Neutrophil (primary cell): ENCODE results near the gene YWHAE.
"Not testable (repeated sequence)": the region's sequence is repeated elsewhere in the genome, so short reads cannot be mapped to it uniquely, and the experiment has no call there.

Experiments used
- H3K27ac ChIP-seq: fragments of 200-600 bp; sonication (generic); 2 replicates; pipeline ENCODE4 v1.5.1; 2016; ENCODE audit warnings: mild to moderate bottlenecking, moderate library complexity
- H3K27me3 ChIP-seq: fragments of 200-600 bp; sonication (generic); 2 replicates; pipeline ENCODE4 v1.6.0; 2016; ENCODE audit warnings: mild to moderate bottlenecking
- H3K36me3 ChIP-seq: fragments of 200-600 bp; sonication (generic); 2 replicates; pipeline ENCODE4 v1.5.1; 2017
- H3K4me1 ChIP-seq, 2 experiments: fragments of 200-600 bp in 1 of 2; sonication (generic) in 1 of 2; 1 replicate in 1 of 2; 2 replicates in 1 of 2; pipeline versions ENCODE4 v1.5.1 to v1.6.1; 2013 to 2016; ENCODE audit warnings: low read depth in 1 of 2, low read length in 1 of 2, mild to moderate bottlenecking in 1 of 2, moderate library complexity in 1 of 2; ENCODE audit not compliant: control insufficient read depth in 1 of 2, insufficient read depth in 1 of 2
- H3K4me3 ChIP-seq, 2 experiments: fragments of 200-600 bp in 1 of 2; sonication (generic) in 1 of 2; 1 replicate in 1 of 2; 2 replicates in 1 of 2; pipeline ENCODE4 v1.5.1; 2013 to 2016; ENCODE audit warnings: low read depth in 1 of 2, low read length in 1 of 2, mild to moderate bottlenecking in 1 of 2, moderate library complexity in 1 of 2
- H3K9me3 ChIP-seq: fragments of 200-600 bp; sonication (generic); 2 replicates; pipeline ENCODE4 v1.5.1; 2016
- TF ChIP-seq, protein P1 (sequence below): fragments of 200-600 bp; sonication (generic); IDR thresholded peaks from 2 replicates; pipeline ENCODE4 v1.5.1; 2016; ENCODE audit warnings: antibody characterized with exemption

YWHAE gene

GRCh38 chr17:1423456-1424135 lies 23.6 kb upstream of the YWHAE start:
- peaks cover 77% of the 10 kb centered on the region for H3K36me3 ChIP-seq
- no peaks in the 10 kb centered on the region for H3K27me3 ChIP-seq
- TF ChIP-seq, protein P1, sequence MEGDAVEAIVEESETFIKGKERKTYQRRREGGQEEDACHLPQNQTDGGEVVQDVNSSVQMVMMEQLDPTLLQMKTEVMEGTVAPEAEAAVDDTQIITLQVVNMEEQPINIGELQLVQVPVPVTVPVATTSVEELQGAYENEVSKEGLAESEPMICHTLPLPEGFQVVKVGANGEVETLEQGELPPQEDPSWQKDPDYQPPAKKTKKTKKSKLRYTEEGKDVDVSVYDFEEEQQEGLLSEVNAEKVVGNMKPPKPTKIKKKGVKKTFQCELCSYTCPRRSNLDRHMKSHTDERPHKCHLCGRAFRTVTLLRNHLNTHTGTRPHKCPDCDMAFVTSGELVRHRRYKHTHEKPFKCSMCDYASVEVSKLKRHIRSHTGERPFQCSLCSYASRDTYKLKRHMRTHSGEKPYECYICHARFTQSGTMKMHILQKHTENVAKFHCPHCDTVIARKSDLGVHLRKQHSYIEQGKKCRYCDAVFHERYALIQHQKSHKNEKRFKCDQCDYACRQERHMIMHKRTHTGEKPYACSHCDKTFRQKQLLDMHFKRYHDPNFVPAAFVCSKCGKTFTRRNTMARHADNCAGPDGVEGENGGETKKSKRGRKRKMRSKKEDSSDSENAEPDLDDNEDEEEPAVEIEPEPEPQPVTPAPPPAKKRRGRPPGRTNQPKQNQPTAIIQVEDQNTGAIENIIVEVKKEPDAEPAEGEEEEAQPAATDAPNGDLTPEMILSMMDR = no peak
- H3K4me1 ChIP-seq = peaks cover 0 to 5% of the 10 kb centered on the region in 2 experiments
- no peaks in the 10 kb centered on the region for H3K9me3 ChIP-seq
- H3K27ac ChIP-seq = no peak overlapping the region
- H3K4me3 ChIP-seq = no peak overlapping the region

- Histone ChIP-seq H3K36me3 (peaks cover 83% of the 10 kb centered on the region), H3K27me3 (no peaks in the 10 kb centered on the region), H3K9me3 (no peaks in the 10 kb centered on the region), H3K4me1 (peaks cover 0 to 5% of the 10 kb centered on the region in 2 experiments), H3K27ac (peak overlapping the region; percentile 31), H3K4me3 (no peak overlapping the region)
- TF ChIP-seq, protein P1 = no peak
Observed at GRCh38 chr17:1422885-1423284, 22.9 kb upstream of the YWHAE start.

GRCh38 chr17:1421470-1421869 lies 21.4 kb upstream of the YWHAE start:
- TF ChIP-seq, protein P1 = no peak
- Histone ChIP-seq H3K9me3 (no peaks in the 10 kb centered on the region), H3K4me1 (peaks cover 0 to 5% of the 10 kb centered on the region in 2 experiments), H3K36me3 (peaks cover 88% of the 10 kb centered on the region), H3K4me3 (no peak overlapping the region), H3K27ac (peak overlapping the region; percentile 18), H3K27me3 (no peaks in the 10 kb centered on the region)

DNA sequence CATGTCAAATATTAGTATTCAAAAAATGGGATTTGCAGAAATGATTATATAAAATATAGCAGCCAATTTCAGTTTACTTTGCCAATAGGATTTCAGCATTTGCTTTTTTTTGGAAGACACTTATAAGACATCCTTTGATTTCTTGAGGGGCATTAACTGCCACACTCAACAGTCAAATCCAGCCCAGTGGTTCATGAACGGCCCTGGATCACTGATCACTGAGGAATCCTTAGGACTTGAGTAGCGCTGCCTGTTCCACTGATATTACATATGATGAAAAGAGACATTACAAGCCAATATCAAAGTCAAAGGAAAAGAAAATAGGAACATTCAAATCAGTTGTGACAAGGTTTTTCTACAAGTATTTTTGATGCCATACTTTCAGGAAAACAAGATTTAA lies 21.0 kb upstream of the YWHAE start:
- H3K27ac ChIP-seq = peak overlapping the region; percentile 18
- H3K36me3 ChIP-seq = peaks cover 87% of the 10 kb centered on the region
- no peaks in the 10 kb centered on the region for H3K9me3 ChIP-seq
- H3K4me3 ChIP-seq = no peak overlapping the region
- peaks cover 0 to 5% of the 10 kb centered on the region in 2 experiments for H3K4me1 ChIP-seq
- TF ChIP-seq, protein P1 = no peak
- no peaks in the 10 kb centered on the region for H3K27me3 ChIP-seq

DNA sequence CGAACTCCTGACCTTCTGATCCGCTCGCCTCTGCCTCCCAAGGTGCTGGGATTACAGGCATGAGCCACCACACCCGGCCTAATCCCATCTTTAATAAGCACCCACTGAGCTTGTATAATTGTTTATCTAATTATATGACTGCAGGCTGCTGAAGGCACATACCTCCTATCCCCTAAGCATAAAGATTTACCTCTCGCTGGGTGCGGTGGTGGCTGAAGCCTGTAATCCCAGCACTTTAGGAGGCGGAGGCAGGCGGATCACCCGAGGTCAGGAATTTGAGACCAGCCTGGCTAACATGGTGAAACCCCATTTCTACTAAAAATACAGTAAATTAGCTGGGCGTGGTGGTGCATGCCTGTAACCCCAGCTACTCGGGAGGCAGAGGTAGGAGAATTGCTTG lies 20.1 kb upstream of the YWHAE start:
- Histone ChIP-seq H3K27me3 (no peaks in the 10 kb centered on the region), H3K27ac (peak overlapping the region; percentile 62), H3K4me3 (no peak overlapping the region), H3K36me3 (peaks cover 85% of the 10 kb centered on the region), H3K9me3 (no peaks in the 10 kb centered on the region), H3K4me1 (peaks cover 0 to 5% of the 10 kb centered on the region in 2 experiments)
- TF ChIP-seq, protein P1 = no peak

DNA sequence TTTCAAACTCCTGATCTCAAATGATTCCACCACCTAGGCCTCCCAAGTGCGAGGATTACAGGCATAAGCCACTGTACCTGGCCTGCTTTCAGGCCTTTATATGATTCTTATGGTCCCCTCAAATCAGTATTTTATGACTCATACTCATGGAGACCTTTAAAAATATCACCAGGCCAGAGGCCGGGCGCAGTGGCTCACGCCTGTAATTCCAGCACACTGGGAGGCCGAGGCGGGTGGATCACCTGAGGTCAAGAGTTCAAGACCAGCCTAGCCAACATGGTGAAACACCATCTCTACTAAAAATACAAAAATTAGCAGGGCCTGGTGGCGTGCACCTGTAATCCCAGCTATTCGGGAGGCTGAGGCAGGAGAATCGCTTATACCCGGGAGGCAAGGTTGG lies 18.5 kb upstream of the YWHAE start:
- not testable (repeated sequence) for H3K27me3 ChIP-seq, H3K4me3 ChIP-seq, H3K27ac ChIP-seq, H3K4me1 ChIP-seq, H3K9me3 ChIP-seq
- H3K36me3 ChIP-seq = peaks cover 70% of the 10 kb centered on the region
